GM06990 (cell line): ENCODE results near the gene LYSMD3.

Experiments
- DNase-seq: peaks from one replicate; pipeline ENCODE4 v3.0.0-alpha.2; 2011; ENCODE audit not compliant: insufficient read length; ENCODE audit errors: extremely low read depth
- H3K27me3 ChIP-seq: replicated peaks from 2 replicates; pipeline ENCODE4 v1.6.0; 2011; ENCODE audit warnings: low read length; ENCODE audit not compliant: control insufficient read depth, insufficient read depth
- H3K36me3 ChIP-seq: 2 replicates; pipeline ENCODE4 v1.5.1; 2011; ENCODE audit warnings: low read length; ENCODE audit not compliant: control insufficient read depth, insufficient read depth
- H3K4me3 ChIP-seq: replicated peaks from 2 replicates; pipeline ENCODE4 v1.5.1; 2011; ENCODE audit warnings: low read depth, mild to moderate bottlenecking, control low read depth, low read length
- TF ChIP-seq, protein P1 (sequence below): IDR thresholded peaks from 2 replicates; pipeline ENCODE4 v1.5.1; 2011; ENCODE audit warnings: low read length, control low read depth, mild to moderate bottlenecking, inconsistent platforms; ENCODE audit not compliant: insufficient read depth, poor library complexity, severe bottlenecking

The LYSMD3 gene

DNA sequence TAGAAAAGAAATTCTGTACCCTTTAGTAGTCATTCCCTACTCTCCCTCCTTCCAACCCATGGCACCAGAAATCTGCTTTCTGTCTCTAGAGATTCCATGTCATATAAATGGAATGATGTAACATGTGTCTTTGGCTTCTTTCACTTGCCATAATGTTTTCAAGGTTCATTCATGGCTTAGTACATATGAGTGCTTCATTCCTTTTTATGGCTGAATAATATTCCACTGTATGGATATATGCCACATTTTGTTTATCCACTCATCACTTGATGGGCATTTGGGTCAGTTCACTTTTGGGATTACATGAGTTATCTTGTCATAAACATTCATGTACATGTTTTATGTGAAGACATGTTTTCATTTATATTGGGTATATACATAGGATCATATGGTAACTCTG lies 35.3 kb downstream of the LYSMD3 start:
- Histone ChIP-seq H3K4me3 (no peak overlapping the region), H3K27me3 (no peaks in the 10 kb centered on the region), H3K36me3 (no peaks in the 10 kb centered on the region)
- no peak for DNase-seq
- TF ChIP-seq, protein P1, sequence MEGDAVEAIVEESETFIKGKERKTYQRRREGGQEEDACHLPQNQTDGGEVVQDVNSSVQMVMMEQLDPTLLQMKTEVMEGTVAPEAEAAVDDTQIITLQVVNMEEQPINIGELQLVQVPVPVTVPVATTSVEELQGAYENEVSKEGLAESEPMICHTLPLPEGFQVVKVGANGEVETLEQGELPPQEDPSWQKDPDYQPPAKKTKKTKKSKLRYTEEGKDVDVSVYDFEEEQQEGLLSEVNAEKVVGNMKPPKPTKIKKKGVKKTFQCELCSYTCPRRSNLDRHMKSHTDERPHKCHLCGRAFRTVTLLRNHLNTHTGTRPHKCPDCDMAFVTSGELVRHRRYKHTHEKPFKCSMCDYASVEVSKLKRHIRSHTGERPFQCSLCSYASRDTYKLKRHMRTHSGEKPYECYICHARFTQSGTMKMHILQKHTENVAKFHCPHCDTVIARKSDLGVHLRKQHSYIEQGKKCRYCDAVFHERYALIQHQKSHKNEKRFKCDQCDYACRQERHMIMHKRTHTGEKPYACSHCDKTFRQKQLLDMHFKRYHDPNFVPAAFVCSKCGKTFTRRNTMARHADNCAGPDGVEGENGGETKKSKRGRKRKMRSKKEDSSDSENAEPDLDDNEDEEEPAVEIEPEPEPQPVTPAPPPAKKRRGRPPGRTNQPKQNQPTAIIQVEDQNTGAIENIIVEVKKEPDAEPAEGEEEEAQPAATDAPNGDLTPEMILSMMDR, result no peak

DNA sequence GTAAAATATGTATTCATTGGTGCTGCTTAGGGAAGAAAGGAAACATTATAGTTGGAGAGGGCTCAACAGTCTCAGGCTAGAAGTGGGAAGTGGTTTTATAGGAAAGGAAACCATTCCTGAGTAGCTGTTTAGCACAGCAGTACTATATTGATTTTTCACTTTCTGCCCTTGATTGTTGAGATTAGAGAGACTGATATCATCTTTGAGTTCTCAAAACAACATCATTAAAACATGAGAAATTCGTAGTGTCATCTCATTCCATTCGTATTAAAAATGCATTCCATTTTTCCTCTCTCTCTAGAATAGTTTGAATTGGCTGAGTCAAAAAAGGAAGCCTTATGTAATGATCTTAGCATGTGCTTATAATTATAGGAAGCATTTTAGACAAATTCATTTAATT lies 40.6 kb downstream of the LYSMD3 start:
- H3K27me3 ChIP-seq, result no peaks in the 10 kb centered on the region
- DNase-seq, result no peak
- TF ChIP-seq, protein P1, result no peak
- no peaks in the 10 kb centered on the region for H3K36me3 ChIP-seq
- no peak overlapping the region for H3K4me3 ChIP-seq

DNA sequence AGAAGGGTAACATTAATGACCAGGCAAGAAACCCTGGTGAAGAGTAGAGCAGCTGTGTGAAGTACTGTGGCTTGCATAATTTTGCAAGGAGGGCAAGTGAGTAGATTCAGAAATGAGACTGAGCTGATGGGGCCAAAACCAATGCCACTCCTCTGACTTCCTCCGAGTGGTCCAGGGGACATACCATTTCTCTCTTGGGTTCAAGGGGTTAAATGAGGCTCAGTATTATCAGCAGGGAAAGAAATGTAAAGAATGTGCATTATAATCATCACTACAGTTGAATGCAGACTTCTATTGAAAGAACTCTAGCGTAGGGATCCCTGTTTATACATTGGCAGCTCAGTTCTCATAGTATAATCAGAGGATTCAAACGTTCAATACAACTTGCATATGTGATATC lies 44.8 kb downstream of the LYSMD3 start:
- TF ChIP-seq, protein P1, result no peak
- no peak for DNase-seq
- no peaks in the 10 kb centered on the region for H3K36me3 ChIP-seq
- no peak overlapping the region for H3K4me3 ChIP-seq
- H3K27me3 ChIP-seq, result no peaks in the 10 kb centered on the region

DNA sequence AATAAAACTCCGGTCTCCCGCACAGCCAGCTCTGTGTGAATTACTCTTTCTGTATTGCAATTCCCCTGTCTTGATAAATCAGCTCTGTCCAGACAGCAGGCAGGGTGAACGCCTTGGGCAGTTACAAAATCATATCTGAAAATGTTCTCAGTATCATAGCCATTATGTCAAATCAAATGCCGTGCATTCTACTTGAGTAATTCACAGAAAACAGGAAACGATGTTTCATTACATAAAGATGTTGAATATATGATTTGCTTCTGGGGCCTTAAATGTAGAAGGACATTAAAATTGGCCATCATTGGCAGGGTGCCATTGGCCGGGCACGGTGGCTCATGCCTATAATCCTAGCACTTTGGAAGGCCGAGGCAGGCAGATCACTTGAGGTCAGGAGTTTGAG lies 46.2 kb downstream of the LYSMD3 start:
- Histone ChIP-seq H3K36me3 (no peaks in the 10 kb centered on the region), H3K4me3 (no peak overlapping the region), H3K27me3 (no peaks in the 10 kb centered on the region)
- TF ChIP-seq, protein P1, result no peak
- no peak for DNase-seq

DNA sequence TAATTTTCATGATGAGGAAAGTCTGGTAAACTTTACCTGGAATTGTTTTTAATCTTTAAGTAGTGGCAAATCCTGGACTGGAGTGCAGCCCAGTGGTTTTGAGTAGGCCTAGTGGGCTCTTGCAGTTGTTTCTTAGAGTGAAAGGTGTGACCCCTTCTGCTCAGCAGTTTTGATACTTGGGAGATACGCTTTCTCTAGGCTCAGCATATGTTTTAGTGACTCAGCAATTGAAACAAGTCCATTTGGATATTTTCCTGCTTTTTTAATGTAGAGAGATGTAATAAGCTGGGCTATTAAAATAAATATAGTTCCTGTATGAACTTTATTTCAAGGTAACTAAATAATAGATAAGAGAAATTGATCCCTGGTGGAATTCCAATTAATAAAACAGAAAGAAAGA lies 48.7 kb downstream of the LYSMD3 start:
- no peak for DNase-seq
- H3K36me3 ChIP-seq, result no peaks in the 10 kb centered on the region
- TF ChIP-seq, protein P1, result no peak
- H3K27me3 ChIP-seq, result no peaks in the 10 kb centered on the region
- H3K4me3 ChIP-seq, result no peak overlapping the region
